ENCODE measurements around the gene PPM1M. TPM values are rescaled to one million over a fixed set of nuclear protein-coding genes. Genes with fewer than 3 reads are reported as not detected.

The PPM1M gene
- total RNA-seq, 1 donor from 2014 or later = 16.9 TPM

DNA sequence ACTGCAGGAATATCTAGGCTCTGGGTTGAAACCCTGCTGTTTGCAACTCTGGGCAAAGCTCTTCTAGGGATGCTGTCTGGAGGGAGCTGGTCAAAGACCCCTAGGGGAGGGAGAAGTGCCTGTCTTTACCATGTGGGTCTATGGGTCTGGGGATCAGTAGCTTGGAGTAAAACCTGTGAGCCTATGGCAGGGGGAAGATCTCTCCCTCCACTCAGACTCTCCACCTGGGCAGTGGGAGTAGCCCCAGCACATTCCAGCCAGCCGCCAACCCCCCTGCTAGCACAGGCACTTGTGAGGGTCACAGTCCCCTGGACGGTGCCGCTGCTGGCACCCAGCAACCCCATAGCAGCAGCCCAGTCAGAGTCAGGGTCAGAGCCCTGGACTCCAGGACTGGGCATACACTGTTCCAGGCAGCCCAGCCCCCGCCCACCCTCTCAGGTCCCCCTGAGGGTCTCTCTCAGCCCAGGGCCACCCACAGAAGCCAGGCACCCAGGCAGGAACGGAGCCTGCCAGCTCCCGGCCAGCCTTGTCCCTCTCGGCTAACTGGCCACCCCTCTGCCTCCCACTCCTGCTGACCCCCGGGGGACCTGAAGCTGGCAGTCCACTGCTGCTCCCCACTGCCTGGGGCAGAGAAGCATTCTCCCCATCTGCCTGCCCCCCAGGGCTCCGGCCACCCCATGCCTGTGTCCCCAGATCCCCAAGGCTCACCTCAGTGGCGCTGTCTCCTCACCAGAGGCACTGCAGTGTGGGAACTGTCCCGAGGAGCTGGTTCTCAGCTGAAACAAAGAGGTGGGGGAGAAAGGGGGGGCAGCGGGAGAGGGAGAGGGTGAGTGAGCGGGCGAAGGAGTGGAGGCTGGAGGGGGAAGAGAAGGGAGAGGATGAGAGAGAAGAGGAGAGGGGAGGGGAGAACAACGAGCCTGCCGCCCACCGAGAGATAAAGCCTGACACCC is 52.9 kb downstream of the PPM1M start:
- no peak overlapping the region for H3K27ac Mint-ChIP-seq (ENCODE audit: unreplicated experiment)
- no peaks in the 10 kb centered on the region for H3K27me3 Mint-ChIP-seq (ENCODE audit: unreplicated experiment)
- no peak for DNase-seq (ENCODE audit: extremely low spot score, unreplicated experiment)
- H3K4me1 Mint-ChIP-seq (ENCODE audit: unreplicated experiment) = peaks cover 20% of the 10 kb centered on the region
- H3K9me3 Mint-ChIP-seq (ENCODE audit: unreplicated experiment) = no peaks in the 10 kb centered on the region
- no peak overlapping the region for H3K4me3 Mint-ChIP-seq (ENCODE audit: unreplicated experiment)
- TF ChIP-seq, protein P1, sequence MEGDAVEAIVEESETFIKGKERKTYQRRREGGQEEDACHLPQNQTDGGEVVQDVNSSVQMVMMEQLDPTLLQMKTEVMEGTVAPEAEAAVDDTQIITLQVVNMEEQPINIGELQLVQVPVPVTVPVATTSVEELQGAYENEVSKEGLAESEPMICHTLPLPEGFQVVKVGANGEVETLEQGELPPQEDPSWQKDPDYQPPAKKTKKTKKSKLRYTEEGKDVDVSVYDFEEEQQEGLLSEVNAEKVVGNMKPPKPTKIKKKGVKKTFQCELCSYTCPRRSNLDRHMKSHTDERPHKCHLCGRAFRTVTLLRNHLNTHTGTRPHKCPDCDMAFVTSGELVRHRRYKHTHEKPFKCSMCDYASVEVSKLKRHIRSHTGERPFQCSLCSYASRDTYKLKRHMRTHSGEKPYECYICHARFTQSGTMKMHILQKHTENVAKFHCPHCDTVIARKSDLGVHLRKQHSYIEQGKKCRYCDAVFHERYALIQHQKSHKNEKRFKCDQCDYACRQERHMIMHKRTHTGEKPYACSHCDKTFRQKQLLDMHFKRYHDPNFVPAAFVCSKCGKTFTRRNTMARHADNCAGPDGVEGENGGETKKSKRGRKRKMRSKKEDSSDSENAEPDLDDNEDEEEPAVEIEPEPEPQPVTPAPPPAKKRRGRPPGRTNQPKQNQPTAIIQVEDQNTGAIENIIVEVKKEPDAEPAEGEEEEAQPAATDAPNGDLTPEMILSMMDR (IDR thresholded peaks at IDR 0.05) = no peak
- peaks cover 3% of the 10 kb centered on the region for H3K36me3 Mint-ChIP-seq (ENCODE audit: unreplicated experiment)

DNA sequence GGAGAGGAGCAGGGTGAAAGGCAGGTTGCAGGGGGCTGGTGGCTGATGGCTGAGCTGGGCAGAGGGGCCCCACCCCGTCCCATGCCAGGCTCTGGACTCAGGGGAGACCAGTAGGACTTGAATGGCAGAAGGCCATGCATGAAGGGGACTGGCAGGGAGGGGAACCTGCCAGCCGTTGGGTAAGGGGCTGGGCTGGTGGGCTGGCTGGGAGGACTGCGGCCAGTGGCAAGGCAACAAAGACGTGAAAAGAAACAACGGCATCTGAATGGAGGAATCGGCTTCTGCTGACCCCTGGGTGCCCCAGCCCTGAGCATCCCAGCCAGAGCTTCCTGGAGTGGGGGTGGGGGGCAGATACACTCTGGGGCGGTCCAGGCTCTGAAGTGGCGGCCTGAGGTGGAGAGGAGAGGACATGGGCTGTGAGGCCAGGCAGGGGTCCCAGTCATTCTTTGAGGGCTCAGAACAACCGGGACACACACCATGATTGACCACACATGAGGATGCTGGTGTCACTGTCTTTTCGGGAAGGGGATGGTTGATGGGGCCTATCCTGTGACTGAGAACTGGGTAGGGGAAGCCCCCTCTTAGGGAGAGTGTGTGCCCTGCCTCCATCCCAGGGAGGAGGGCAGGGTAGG is 53.8 kb downstream of the PPM1M start:
- Mint-ChIP-seq H3K9me3 (ENCODE audit: unreplicated experiment) (no peaks in the 10 kb centered on the region), H3K27me3 (ENCODE audit: unreplicated experiment) (no peaks in the 10 kb centered on the region), H3K27ac (ENCODE audit: unreplicated experiment) (no peak overlapping the region), H3K4me1 (ENCODE audit: unreplicated experiment) (peaks cover 20% of the 10 kb centered on the region), H3K36me3 (ENCODE audit: unreplicated experiment) (peaks cover 3% of the 10 kb centered on the region), H3K4me3 (ENCODE audit: unreplicated experiment) (peak overlapping the region; percentile 14)
- no peak for DNase-seq (ENCODE audit: extremely low spot score, unreplicated experiment)
- TF ChIP-seq, protein P1 (IDR thresholded peaks at IDR 0.05) = no peak

Small RNA genes lying within 50 kb of the gene (microRNA-seq; reads per million reads assigned to microRNA genes)
- not detected for gene MIR135A1 (ENCODE audit: unreplicated experiment)
- 28,136 reads per million, percentile 98 among the genes with 10 or more reads in this experiment for gene MIRLET7G (ENCODE audit: unreplicated experiment)

Other genes starting within 250 kb of the PPM1M start
- 881 and 957 TPM in 2 replicates for gene RPL29, start 249.9 kb upstream of the PPM1M start, total RNA-seq
- gene DUSP7, start 189.2 kb upstream of the PPM1M start, total RNA-seq = 19.4 and 21.2 TPM in 2 replicates
- 4.9 and 5.1 TPM in 2 replicates for gene POC1A, start 91.3 kb upstream of the PPM1M start, total RNA-seq
- 34.8 and 36.2 TPM in 2 replicates for gene ALAS1, start 47.6 kb upstream of the PPM1M start, total RNA-seq
- not detected in 2 replicates for gene TLR9, start 20.1 kb upstream of the PPM1M start, total RNA-seq
- gene TWF2, start 6.6 kb upstream of the PPM1M start, total RNA-seq = 55.8 and 58.6 TPM in 2 replicates
- gene WDR82, start 32.9 kb downstream of the PPM1M start, total RNA-seq = 76.7 and 82.1 TPM in 2 replicates
- gene GLYCTK, start 42.1 kb downstream of the PPM1M start, total RNA-seq = 11.0 and 11.9 TPM in 2 replicates
- gene DNAH1, start 70.6 kb downstream of the PPM1M start, total RNA-seq = 9.4 and 9.7 TPM in 2 replicates
- gene BAP1, start 164.2 kb downstream of the PPM1M start, total RNA-seq = 108 and 112 TPM in 2 replicates
- gene PHF7, start 164.9 kb downstream of the PPM1M start, total RNA-seq = 6.5 and 7.8 TPM in 2 replicates
- gene SEMA3G, start 199.3 kb downstream of the PPM1M start, total RNA-seq = not detected in 2 replicates
- 0.60 TPM in 1 of 2 replicates, not detected in the other for gene TNNC1, start 208.3 kb downstream of the PPM1M start, total RNA-seq
- gene NISCH, start 209.8 kb downstream of the PPM1M start, total RNA-seq = 130 and 138 TPM in 2 replicates
- not detected in 2 replicates for gene STAB1, start 249.6 kb downstream of the PPM1M start, total RNA-seq